HEK293 (cell line): ENCODE data around the gene HSD17B2.
"Not testable (repeated sequence)": the region's sequence is repeated elsewhere in the genome, so short reads cannot be mapped to it uniquely, and the experiment has no call there.

ENCODE experiments used
- CTCF ChIA-PET: fragments of 350-600 bp; formaldehyde crosslinking; extraction: SDS; loops from one replicate; lab custom pipeline; 2021; ENCODE audit warnings: antibody characterized with exemption; lab: Yijun Ruan, JAX
- POLR2A ChIA-PET: fragments of 300-600 bp; formaldehyde crosslinking; extraction: SDS; loops from one replicate; lab custom pipeline; 2020; ENCODE audit warnings: antibody characterized with exemption, inconsistent platforms; lab: Yijun Ruan, JAX
- H3K27ac ChIP-seq: fragments of 200-500 bp; sonication (Bioruptor generic); 2 replicates; pipeline ENCODE4 v1.5.1; 2014; ENCODE audit warnings: low read depth, low read length, control low read depth, inconsistent platforms; ENCODE audit errors: extremely low read depth
- H3K36me3 ChIP-seq, 2 experiments: fragments of 200-500 bp in 1 of 2; sonication (Bioruptor generic) in 1 of 2; 1 replicate in 1 of 2; 2 replicates in 1 of 2; pipeline ENCODE4 v1.5.1; 2014 to 2017; ENCODE audit warnings: inconsistent platforms in 2 of 2, low read length in 2 of 2; ENCODE audit not compliant: control insufficient read depth in 2 of 2, insufficient read depth in 1 of 2
- H3K4me1 ChIP-seq: fragments of 200-500 bp; sonication (Bioruptor generic); 2 replicates; pipeline ENCODE4 v1.5.1; 2014; ENCODE audit warnings: mild to moderate bottlenecking, low read length, inconsistent platforms; ENCODE audit not compliant: control insufficient read depth, insufficient read depth
- H3K4me3 ChIP-seq: 2 replicates; pipeline ENCODE4 v1.5.1; 2011; ENCODE audit warnings: low read depth, mild to moderate bottlenecking, control low read depth, low read length, moderate library complexity
- H3K9me3 ChIP-seq: fragments of 200-500 bp; sonication (Bioruptor generic); 2 replicates; pipeline ENCODE4 v1.5.1; 2014; ENCODE audit warnings: low read depth, low read length, inconsistent platforms; ENCODE audit not compliant: control insufficient read depth, insufficient read depth
- BCL6B ChIP-seq: fragments of 450-650 bp; formaldehyde crosslinking; IDR thresholded peaks from 2 replicates; pipeline ENCODE4 v1.5.1; 2017; ENCODE audit warnings: missing biosample characterization, missing genetic modification characterization
- OSR2 ChIP-seq: fragments of 450-650 bp; formaldehyde crosslinking; IDR thresholded peaks from 2 replicates; pipeline ENCODE4 v1.5.1; 2016; ENCODE audit warnings: missing biosample characterization, missing genetic modification characterization
- PRDM10 ChIP-seq: fragments of 450-650 bp; formaldehyde crosslinking; IDR thresholded peaks from 2 replicates; pipeline ENCODE4 v1.5.1; 2016; ENCODE audit warnings: missing biosample characterization, missing genetic modification characterization
- RBAK ChIP-seq: fragments of 450-650 bp; formaldehyde crosslinking; IDR thresholded peaks from 2 replicates; pipeline ENCODE4 v1.5.1; 2016; ENCODE audit warnings: missing biosample characterization, missing genetic modification characterization
- SP7 ChIP-seq: fragments of 450-650 bp; formaldehyde crosslinking; IDR thresholded peaks from 2 replicates; pipeline ENCODE4 v1.5.1; 2016; ENCODE audit warnings: missing biosample characterization, missing genetic modification characterization
- ZBTB1 ChIP-seq: fragments of 450-650 bp; formaldehyde crosslinking; IDR thresholded peaks from 2 replicates; pipeline ENCODE4 v1.5.1; 2016; ENCODE audit warnings: missing biosample characterization, missing genetic modification characterization
- ZBTB26 ChIP-seq: fragments of 450-650 bp; formaldehyde crosslinking; optimal IDR thresholded peaks from 2 replicates; pipeline ENCODE3; 2016; ENCODE audit warnings: missing biosample characterization, mild to moderate bottlenecking, missing genetic modification characterization
- ZNF121 ChIP-seq: fragments of 450-650 bp; formaldehyde crosslinking; IDR thresholded peaks from 2 replicates; pipeline ENCODE4 v1.5.1; 2016; ENCODE audit warnings: missing biosample characterization, missing genetic modification characterization
- ZNF132 ChIP-seq: fragments of 450-650 bp; formaldehyde crosslinking; IDR thresholded peaks from 2 replicates; pipeline ENCODE4 v1.5.1; 2017; ENCODE audit warnings: missing biosample characterization, missing genetic modification characterization, borderline replicate concordance
- ZNF223 ChIP-seq: fragments of 450-650 bp; formaldehyde crosslinking; IDR thresholded peaks from 2 replicates; pipeline ENCODE4 v1.5.1; 2016; ENCODE audit warnings: missing biosample characterization, missing genetic modification characterization
- ZNF311 ChIP-seq: fragments of 450-650 bp; formaldehyde crosslinking; IDR thresholded peaks from 2 replicates; pipeline ENCODE4 v1.5.1; 2017; ENCODE audit warnings: missing biosample characterization, missing genetic modification characterization, borderline replicate concordance
- ZNF354C ChIP-seq: fragments of 450-650 bp; formaldehyde crosslinking; IDR thresholded peaks from 2 replicates; pipeline ENCODE4 v1.5.1; 2016; ENCODE audit warnings: missing biosample characterization, missing genetic modification characterization, low read depth, borderline replicate concordance
- ZNF449 ChIP-seq: fragments of 450-650 bp; formaldehyde crosslinking; IDR thresholded peaks from 2 replicates; pipeline ENCODE4 v1.5.1; 2017; ENCODE audit warnings: missing biosample characterization, mild to moderate bottlenecking, missing genetic modification characterization, moderate library complexity
- ZNF473 ChIP-seq: fragments of 450-650 bp; formaldehyde crosslinking; IDR thresholded peaks from 2 replicates; pipeline ENCODE4 v1.5.1; 2017; ENCODE audit warnings: missing biosample characterization, missing genetic modification characterization
- ZNF596 ChIP-seq: fragments of 450-650 bp; IDR thresholded peaks from 2 replicates; pipeline ENCODE4 v1.5.0; 2018; ENCODE audit warnings: missing biosample characterization, mild to moderate bottlenecking, missing genetic modification characterization, moderate library complexity
- ZNF610 ChIP-seq: fragments of 450-650 bp; formaldehyde crosslinking; IDR thresholded peaks from 2 replicates; pipeline ENCODE4 v1.5.1; 2016; ENCODE audit warnings: missing biosample characterization, missing genetic modification characterization, borderline replicate concordance
- ZNF639 ChIP-seq: fragments of 450-650 bp; formaldehyde crosslinking; IDR thresholded peaks from 2 replicates; pipeline ENCODE4 v1.5.1; 2016; ENCODE audit warnings: missing biosample characterization, missing genetic modification characterization
- ZNF701 ChIP-seq: fragments of 450-650 bp; formaldehyde crosslinking; IDR thresholded peaks from 2 replicates; pipeline ENCODE4 v1.5.1; 2016; ENCODE audit warnings: missing biosample characterization, missing genetic modification characterization
- ZNF777 ChIP-seq: fragments of 450-650 bp; formaldehyde crosslinking; IDR thresholded peaks from 2 replicates; pipeline ENCODE4 v1.5.1; 2017; ENCODE audit warnings: missing biosample characterization, missing genetic modification characterization, borderline replicate concordance
- ZNF792 ChIP-seq: fragments of 450-650 bp; formaldehyde crosslinking; IDR thresholded peaks from 2 replicates; pipeline ENCODE4 v1.5.1; 2016; ENCODE audit warnings: missing biosample characterization, missing genetic modification characterization

Gene HSD17B2

GRCh38 chr16:82108774-82109173, 73.7 kb downstream of the HSD17B2 start:
- no peak overlapping the region for H3K4me3 ChIP-seq
- TF ChIP-seq ZNF132 (no peak), ZNF777 (no peak), ZNF639 (tag by site-specific recombination) (no peak), ZNF610 (no peak), ZBTB26 (tag by site-specific recombination) (no peak), ZNF596 (no peak), ZNF354C (no peak), BCL6B (no peak), ZNF449 (no peak), ZNF311 (no peak), ZBTB1 (tag by site-specific recombination) (no peak), ZNF121 (tag by site-specific recombination) (no peak), OSR2 (tag by site-specific recombination) (no peak)
- no peaks in the 10 kb centered on the region for H3K4me1 ChIP-seq
- ChIA-PET POLR2A (no interaction called here), CTCF (no interaction called here)
- no peaks in the 10 kb centered on the region for H3K9me3 ChIP-seq
- no peak overlapping the region for H3K27ac ChIP-seq
- no peaks in the 10 kb centered on the region for H3K36me3 ChIP-seq

GRCh38 chr16:82109266-82109665, 74.2 kb downstream of the HSD17B2 start:
- H3K4me1 ChIP-seq, H3K27ac ChIP-seq, CTCF ChIA-PET, H3K4me3 ChIP-seq, H3K9me3 ChIP-seq, H3K36me3 ChIP-seq, POLR2A ChIA-PET: not testable (repeated sequence)

GRCh38 chr16:82111944-82112343, 76.9 kb downstream of the HSD17B2 start:
- Histone ChIP-seq H3K9me3 (no peaks in the 10 kb centered on the region), H3K27ac (no peak overlapping the region), H3K4me1 (no peaks in the 10 kb centered on the region), H3K36me3 (no peaks in the 10 kb centered on the region), H3K4me3 (no peak overlapping the region)
- ChIA-PET POLR2A (interaction anchor here (0.5 kb wide), 1 partner anchor 78 kb away, joined by 4 read pairs; no protein-coding TSS in a partner anchor), CTCF (no interaction called here)
- TF ChIP-seq PRDM10 (tag by site-specific recombination) (no peak), ZNF223 (no peak), ZNF792 (tag by site-specific recombination) (no peak), ZNF473 (tag by site-specific recombination) (no peak), RBAK (tag by site-specific recombination) (no peak), ZNF701 (no peak), SP7 (tag by site-specific recombination) (no peak)
